GM21447 (cell line): ENCODE measurements around the gene NGDN.
"Not testable (repeated sequence)": the region's sequence is repeated elsewhere in the genome, so short reads cannot be mapped to it uniquely, and the experiment has no call there.

Experiments used
- ATAC-seq: cut with Tn5 transposase; IDR thresholded peaks from one replicate; pipeline ENCODE4 v1.9.1; 2021; ENCODE audit not compliant: unreplicated experiment

NGDN gene, protein sequence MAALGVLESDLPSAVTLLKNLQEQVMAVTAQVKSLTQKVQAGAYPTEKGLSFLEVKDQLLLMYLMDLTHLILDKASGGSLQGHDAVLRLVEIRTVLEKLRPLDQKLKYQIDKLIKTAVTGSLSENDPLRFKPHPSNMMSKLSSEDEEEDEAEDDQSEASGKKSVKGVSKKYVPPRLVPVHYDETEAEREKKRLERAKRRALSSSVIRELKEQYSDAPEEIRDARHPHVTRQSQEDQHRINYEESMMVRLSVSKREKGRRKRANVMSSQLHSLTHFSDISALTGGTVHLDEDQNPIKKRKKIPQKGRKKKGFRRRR

DNA sequence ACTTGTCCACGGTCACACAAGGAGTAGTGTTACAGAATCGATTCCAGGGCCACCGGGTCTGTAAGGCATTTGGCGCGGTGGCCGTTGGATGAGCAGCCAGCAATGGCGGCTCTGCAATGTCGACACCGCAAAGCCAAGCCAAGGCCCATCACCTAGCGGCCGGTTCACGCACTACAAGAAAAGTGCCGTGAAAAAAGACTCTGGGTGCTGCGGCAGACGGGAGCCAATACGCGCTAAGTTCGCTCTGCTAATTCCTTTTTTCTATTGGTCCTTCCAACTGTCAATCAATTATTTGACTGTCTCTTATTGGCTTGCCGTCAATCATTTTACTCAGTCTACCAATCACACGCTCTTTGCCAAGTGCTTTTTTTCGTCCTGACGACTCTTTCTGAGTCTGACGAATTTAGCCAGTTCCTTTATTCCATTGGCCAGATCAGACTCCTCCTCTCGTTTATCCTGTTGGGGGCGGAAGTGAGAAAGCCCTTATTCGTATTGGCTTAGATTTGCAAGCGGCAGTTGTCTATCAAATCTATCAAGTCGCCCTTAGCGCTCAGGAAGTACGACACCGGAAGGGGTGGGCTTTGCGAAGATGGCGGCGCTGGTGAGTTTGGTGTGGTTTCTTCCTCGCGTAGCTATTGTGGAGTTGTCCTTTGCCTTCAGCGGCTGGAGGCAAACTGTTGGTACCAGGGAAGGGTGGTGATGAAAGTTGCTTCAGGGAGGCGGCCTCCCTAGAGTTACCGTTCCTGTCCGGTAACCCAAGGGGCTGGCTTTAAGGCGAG lies at the start of gene NGDN:
NGDN (plus strand) TSS at position 577 of the 779 bp plus-strand sequence; CDS start at position 590, 13 bp downstream.
- ATAC-seq, result peak; percentile 95

DNA sequence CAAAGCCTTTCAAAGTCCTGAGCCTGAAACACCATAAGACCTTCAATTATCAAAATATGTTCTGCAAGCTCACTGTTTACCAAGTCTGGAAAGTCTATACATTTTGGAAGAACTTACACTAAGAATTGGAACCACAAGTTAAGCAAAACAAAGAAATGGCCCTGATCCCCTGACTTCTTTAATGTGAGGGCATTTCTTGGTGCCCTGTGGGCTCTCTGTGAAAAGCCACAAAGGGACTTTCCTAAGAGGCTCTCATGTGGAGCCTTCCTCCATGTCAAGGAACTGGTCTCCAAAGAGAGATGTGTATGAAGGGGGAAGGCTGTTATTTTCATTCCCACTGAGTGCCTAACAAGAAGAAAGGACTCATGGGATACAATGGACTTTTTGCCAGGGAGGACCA lies 47.9 kb upstream of the NGDN start:
- ATAC-seq, result no peak

DNA sequence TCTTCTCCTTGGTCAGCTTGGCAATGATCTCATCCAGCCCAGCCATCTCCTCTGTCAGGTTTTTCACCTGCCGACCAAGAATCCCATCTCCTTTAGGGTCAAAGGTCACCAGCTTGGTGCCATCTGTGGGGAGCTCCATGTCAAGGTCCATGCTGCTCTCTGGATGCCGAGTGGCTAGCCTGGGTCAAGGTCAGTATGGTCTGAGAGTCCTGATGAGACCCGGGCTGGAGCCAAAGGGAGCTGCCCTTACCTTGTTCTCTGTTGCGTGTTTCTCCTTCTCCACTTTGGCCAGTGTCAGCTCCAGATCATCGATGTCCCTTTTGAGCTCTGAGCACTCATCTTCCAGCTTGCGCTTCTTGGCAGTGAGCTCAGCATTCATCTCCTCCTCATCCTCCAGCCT lies 45.8 kb upstream of the NGDN start:
- ATAC-seq, result no peak

DNA sequence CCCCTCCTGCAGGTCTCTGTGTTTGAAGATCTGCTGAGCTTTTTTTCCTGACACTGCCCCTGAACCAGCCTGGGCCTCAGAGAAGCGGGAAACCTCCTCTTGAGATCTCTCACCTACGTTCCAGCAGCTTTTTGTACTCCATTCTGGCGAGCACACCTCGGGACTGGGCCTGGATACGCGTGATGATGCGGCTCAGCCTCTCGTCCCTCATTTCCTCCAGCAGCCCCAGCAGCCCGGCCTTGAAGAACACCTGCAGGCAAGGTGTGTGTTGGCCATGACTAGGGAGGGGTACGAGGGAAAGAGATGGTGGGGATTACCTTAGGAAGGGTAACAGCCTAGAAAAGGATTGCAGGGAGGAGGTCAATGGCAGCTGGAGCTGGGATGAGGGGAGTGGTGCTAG lies 44.3 kb upstream of the NGDN start:
- no peak for ATAC-seq

DNA sequence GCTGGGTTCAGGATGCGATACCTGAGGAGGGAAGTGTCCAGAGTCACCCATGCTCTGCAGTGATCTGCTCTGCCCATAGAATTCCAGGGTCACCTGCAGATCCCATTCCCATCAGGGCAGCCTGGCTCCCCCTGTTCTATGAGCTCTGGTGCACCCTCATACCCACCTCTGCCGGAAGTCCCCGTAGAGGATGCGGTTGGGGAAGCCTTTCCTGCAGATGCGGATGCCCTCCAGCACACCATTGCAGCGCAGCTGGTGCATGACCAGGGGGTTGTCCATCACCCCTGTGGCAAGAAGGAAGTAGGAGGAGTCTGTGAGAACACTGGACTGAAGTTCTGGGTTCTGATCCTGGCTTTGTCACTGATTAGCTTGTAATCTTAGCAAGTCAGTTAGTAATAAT lies 43.7 kb upstream of the NGDN start:
- ATAC-seq, result not testable (repeated sequence)

DNA sequence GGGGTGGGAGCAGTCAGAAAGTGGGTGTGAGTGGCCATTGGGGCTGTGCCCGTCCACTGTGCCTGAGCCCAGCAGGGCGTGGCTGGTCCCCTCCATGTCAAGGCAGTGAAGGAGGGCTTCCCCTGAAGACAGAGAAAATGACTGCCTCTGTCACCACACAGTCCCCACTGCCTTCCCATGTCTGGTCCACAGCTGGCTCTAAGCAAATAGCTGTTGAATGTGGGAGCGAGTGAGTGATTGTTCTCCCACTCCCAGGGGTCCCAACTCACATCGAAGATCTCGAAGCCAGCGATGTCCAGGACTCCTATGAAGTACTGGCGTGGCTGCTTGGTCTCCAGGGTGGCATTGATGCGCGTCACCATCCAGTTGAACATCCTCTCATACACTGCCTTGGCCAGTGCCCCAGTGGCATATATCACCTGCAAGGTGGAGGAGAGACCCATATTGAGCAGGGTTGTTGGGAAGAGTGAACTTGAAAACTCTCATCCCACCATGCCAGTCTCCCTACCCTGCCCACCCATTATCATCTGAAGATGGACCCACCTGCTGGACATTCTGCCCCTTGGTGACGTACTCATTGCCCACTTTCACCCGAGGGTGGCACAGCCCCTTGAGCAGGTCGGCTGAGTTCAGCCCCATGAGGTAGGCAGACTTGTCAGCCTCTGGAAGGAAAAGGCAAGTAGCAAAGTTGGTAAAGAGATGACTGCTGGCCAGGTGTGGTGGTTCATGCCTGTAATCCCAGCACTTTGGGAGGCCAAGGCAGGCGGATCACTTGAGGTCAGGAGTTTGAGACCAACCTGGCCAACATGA lies 40.6 kb upstream of the NGDN start:
- ATAC-seq, result no peak

DNA sequence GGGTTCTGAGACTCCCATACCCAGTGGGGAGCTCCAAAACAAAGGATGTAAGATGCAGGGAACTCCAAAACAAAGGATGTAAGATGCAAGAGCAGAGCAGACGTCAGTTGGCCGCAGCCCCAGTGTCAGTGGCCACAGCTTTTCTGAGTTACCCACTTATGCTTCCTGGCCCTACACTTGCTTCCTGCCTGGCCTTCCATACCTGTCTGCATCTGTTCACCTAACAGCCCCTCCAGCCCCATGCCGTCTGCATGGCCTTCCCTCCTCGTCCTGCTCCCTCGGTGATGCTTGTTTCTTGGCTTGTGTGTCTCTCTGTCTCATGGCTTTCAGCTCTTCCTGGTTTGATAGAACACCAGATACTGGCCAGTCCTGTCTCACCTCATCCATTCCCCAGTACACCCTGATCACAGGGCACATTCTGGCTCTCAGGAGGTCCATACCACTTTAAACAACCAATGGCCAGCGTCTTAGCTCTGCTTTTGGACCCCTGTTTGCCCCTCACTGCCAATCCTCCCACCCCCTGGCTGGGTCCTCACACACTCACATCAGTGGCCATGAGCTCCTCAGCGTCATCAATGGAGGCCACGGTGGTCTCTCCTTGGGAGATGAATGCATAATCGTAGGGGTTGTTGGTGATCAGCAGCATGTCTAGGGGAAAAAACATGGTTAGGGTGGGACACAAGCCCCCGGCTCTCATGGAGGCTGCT lies 39.3 kb upstream of the NGDN start:
- no peak for ATAC-seq

DNA sequence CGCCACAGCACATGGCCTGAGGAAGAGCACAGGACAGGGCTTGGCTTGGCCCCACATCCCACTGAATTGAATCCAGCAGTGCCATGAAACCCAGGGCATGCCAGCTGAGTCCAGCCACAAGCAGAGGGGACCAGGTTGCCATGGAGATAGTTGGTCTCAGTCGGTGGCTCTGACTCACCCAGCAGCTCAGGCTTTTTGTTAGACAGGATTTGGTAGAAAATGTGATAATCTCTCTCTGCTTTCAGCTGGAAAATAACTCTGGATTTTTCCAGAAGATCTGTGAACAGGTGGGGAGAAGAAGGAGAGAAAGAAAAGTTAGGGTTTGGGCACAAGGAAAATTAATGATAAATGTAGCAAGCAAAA lies 38.8 kb upstream of the NGDN start:
- no peak for ATAC-seq

DNA sequence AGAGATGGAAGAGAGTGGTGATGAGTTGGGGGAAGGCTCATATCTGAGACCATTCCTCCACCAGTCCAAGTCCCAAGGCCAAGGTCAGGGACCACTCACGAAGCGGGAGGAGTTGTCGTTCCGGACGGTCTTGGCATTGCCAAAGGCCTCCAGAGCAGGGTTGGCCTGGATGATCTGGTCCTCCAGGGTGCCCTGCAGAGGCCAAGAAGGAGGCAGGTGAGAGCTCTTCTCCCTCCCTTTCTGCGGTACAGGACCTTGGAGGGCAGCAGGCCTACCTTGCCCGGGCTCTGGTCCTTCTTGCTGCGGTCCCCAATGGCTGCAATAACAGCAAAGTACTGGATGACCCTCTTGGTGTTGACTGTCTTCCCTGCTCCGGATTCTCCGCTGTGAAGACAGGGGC lies 38.0 kb upstream of the NGDN start:
- no peak for ATAC-seq

DNA sequence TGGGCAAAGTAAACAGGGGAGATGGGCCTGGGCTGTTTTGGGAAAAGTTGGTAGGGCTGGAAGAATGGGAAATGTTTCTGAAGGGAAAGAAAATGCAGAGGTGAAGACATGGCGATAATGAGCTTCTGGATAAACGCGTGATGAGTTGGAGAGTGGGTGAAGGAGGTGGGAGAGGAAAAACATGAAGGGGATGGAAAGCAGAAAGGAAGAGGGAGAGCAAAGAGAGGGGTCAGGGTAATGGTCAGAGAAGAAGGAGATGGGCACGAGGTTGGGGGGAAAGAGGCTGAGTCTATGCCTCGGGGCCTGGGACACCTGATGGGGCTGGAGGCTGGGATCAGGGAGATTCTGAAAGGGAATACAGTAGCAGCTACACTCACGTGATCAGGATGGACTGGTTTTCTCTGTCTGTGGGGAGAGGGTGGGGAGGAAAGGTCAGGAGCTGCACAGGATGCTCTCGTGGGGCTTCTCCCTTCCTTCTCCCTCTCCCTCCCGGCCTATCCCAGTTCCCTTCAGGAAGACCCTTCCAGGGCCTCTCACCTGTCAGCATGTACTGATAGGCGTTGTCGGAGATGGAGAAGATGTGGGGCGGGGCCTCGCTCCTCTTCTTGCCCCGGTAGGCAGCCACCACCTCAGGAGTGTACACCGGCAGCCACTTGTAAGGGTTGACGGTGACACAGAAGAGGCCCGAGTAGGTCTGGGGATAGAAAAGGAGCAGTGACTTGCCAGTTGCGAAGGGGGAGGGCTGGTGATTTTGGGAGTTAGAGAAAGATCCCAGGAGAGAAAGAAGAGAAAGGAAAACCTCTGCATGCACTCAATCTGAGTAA lies 37.2 kb upstream of the NGDN start:
- no peak for ATAC-seq

DNA sequence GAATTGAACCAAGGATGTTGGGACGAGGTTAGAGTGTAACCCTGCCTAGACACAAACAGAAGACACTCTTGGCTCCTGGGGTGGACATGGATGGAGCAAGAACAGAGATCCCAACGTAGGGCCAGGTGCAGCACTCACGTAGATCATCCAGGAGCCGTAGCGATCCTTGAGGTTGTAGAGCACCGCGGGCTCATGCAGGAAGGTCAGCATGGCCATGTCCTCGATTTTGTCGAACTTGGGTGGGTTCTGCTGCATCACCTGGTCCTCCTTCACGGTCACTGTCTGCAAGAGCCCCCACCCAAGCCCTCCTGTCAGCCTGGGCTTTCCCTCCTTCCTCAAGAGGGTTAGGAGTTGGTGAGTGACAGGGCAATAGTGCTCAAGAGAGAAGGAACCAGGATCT lies 36.6 kb upstream of the NGDN start:
- ATAC-seq, result no peak

DNA sequence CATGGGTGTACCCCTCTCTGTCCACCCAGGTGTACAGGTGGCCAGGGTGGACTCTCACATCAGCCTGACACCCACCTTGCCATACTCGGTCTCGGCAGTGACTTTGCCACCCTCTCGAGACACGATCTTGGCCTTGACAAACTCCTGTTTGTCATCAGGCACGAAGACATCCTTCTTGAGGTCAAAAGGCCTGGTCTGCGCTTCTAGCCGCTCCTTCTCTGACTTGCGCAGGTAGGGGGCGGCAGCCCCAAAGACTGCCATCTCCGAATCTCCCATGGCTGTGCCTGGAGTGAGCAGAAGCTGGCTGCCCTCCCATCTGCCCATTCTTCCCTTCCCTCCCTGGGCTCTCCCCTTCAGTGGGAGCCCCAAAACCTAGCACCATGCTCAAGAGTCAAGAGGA lies 36.0 kb upstream of the NGDN start:
- no peak for ATAC-seq

DNA sequence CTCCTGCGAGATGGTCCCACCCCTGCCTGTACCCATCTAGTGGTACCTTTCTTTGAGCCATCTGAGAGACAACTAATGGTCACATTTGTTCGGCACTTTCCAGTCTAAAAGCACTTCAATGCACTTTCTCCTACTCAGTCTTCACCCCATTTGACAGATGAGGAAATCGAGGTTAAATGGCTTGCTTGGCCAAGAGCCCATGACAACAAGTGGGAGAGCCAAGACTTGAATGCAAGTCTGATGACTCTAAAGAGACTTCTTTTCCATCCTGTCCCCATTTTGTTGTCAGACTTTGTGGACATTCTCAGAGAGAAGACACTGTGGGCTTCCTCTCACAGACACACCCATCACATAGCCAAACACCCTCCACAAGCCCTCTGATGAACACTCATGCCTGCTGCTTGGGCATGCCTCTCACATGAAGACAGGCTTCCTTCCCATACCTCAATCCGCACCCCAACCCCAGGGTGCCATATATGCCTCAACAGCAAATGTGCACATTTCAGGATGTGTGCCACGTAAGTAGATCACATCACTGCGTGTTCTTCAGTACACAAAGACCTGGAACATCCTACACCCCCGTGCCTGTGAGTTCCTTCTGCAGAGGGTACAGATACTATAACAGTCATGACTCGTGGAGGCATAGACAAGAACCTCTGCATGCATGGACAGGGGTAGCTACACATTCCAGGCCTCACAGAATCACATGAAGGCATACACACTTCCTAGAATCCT lies 34.8 kb upstream of the NGDN start:
- no peak for ATAC-seq

DNA sequence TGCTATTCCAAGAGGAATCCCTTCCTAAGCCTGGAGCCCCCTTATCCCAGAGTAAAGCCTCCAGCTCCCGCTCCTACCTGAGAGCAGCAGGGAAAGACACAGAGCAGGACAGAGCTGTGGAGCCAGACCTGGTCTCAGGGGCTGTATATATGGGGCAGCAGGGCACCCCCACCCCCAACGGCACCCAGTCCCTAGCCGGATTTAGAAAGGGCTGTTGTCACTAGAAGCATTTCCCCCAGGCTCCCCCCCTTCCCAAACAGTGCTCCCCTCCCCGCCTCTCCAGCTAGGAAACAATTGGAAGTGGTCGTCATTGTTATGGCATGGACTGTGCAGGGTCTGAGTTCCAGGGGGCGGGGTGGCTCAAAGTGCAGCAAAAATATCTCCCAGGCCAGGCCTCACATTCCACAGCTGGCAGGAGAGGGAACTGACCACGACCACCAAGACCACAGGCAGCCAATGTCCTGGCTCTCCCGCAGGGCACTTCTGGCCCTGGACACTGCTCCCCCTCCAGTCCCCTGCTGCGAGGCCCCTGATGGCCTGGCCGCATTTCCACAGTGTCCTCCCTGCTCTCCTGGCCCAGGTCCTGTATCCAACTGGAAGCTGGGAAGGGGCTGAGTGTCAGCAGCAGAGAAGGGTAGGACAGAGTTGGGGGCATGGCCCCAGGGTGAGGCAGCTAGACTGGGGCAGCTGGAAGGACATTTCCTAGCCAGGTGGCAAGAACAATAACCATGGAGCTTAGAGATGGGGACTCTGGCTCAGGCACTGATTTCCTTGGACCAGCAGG lies 33.8 kb upstream of the NGDN start, which contains the start of gene MYH7:
MYH7 (minus strand) TSS at position 118 of the 784 bp plus-strand sequence. CDS start 1,928 bp downstream, outside the sequence.
- ATAC-seq, result no peak

DNA sequence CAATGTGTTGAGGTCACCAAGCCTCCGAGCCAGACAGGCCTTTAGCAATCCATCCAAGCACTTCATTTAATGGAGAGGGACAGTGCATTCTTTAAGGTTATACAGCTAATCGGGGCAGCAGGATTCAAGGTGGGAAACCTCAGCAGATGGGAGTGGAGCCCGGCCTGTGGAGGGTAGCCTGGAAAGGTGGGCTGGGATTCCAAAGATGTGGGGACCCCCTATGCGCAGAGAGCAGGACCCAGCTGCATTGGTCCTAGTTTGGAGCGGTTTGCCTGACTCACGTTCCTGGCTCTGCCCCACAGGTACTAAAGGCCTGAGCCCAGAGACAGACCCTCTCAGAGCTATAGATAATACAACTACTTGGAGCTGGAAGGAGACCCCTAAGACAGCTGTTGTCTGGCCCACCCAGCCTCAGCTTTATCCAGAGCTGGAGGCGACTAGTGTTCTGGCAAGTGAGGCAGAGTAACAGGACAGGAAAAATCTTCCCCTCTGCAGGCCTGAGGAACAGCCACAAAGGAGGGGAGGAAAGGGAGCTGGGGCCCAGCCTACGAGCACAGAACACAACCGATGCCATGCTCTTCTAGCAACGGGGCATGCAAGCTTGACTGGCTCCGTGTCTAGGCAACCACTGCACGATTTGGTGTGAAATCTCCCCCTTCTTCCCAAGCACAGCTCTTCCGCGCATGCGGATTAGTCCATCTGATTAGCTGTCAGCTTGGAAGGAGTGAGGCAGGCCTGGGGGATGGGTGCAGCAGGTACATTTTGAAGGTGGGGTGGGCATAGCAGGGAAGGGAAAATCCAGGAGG lies 33.0 kb upstream of the NGDN start:
- ATAC-seq, result no peak

DNA sequence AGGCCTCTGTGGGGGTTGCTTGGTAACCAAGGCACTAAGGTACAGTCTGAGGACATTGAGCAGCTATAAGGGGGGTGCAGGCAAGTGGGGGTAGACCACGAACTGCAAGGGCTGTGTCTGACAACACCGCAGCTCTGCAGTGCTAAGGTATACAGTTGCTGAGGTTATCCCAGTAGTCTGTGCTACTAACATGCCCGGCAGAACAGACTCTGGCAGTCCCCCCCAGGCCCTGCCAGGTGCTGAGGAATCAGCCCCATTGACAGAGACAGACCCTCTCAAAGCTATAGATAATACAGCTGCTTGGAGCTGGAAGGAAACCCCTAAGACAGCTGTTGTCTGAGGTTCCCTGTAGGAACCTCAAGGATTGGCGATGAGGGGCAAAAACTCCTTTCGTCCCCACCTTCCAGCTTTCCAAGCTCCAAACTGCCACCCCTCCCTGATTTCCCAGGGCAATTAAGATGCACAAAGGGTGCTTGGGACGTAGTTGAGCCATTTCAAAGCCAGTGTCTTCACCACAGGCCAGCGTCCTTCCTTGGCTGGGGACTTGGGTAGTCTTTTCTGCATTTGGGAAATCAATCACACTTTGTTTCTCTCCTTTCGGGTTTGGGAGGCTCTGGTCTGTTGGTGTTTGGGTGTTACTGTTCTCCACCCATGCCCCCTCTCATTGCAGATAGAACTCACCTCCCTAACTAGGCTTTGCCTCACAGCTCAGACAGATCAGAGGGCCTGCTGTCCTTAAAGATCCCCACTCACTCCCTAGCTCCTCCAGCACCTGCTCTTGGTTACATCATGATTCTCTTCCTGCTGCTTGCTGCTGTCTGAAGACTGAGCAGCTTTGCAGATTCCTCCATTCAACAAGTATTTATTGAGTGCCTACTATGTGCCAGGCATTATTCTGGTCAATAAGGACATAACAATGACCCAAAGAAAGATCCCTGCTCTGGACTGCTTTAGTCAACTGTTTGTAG lies 32.1 kb upstream of the NGDN start:
- no peak for ATAC-seq
